Ecto neural progenitor cell (in vitro differentiated cells): ENCODE data around the gene SLC26A8.
"Not testable (repeated sequence)": the region's sequence is repeated elsewhere in the genome, so short reads cannot be mapped to it uniquely, and the experiment has no call there.

Experiments used
- DNase-seq: peaks from one replicate; pipeline ENCODE4 v3.0.0-alpha.2; 2018; ENCODE audit warnings: low spot score

SLC26A8 gene

DNA sequence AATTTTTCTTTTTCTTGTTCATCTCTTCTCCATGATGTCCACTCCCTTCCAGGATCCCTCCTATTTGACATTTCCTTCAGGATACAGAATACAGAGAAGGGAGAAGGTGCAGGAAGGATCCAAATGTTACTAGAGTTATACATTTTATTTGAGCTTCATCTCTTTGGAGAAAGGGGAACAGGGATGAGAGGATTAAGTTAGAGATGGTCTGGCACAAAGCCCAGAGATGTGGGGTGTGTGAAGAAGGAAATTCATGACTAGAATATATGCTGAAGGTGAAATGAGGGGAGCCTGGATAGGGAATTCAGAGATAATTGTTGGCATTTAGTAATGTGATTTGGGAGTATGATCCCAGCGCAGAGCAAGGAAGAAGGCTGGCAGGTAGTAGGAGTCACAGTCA, 81.1 kb downstream of the SLC26A8 start:
- DNase-seq, result no peak

DNA sequence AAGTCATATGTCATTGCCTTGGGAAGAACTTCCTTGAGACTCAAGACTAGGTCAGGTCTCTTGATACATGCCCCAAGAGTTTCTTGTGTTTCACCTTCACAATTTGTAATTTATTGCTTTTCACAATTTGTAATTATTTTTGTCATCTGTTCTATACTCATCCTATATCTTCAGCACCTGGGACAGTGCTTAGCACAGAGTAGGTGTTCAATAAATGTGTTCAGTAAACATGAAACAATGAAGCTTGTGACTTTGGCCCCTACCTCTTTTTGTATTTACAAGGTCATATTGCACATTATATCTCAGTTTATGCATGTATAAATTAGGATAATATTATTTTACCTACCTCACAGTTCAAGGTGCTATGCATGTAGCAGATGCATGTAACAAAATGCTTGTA, 82.1 kb downstream of the SLC26A8 start:
- no peak for DNase-seq

DNA sequence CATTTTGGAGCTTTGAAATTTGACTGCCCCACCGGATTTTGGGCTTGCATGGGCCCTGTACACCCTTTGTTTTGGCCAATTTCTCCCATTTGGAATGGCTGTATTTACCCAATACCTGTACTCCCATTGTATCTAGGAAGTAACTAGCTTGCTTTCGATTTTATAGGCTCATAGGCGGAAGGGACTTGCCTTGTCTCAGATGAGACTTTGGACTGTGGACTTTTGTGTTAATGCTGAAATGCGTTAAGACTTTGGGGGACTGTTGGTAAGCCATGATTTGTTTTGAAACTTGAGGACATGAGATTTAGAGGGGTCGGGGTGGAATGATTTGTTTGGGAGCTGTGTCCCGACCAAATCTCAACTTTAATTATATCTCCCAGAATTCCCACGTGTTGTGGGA, 83.3 kb downstream of the SLC26A8 start:
- not testable (repeated sequence) for DNase-seq

DNA sequence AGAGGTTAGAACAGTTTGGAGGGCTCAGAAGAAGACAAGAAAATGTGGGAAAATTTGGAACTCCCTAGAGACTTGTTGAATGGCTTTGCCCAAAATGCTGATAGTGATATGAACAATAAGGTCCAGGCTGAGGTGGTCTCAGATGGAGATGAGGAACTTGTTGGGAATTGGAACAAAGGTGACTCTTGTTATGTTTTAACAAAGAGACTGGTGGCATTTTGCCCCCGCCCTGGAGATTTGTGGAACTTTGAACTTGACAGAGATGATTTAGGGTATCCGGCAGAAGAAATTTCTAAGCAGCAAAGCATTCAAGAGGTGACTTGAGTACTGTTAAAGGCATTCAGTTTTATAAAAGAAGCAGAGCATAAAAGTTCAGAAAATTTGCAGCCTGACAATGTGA, 84.4 kb downstream of the SLC26A8 start:
- not testable (repeated sequence) for DNase-seq

DNA sequence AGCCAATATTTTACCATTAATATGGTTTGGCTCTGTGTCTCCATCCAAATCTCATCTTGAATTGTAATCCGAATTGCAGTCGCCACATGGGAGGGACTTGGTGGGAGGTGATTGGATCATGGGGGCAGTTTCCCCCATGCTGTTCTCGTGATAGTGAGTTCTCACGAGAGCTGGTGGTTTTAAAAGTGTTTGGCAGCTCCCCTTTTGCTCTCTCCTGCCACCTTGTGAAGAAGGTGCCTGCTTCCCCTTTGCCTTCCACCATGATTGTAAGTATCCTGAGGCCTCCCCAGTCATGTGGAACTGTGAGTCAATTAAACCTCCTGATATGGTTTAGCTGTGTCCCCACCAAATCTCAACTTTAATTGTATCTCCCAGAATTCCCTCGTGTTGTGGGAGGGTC, 85.2 kb downstream of the SLC26A8 start:
- DNase-seq, result not testable (repeated sequence)

GRCh38 chr6:35936681-35937359, 87.6 kb downstream of the SLC26A8 start:
- DNase-seq, result no peak

- DNase-seq, result no peak
These were observed 89.0 kb downstream of the SLC26A8 start for GRCh38 chr6:35935469-35935868.

DNA sequence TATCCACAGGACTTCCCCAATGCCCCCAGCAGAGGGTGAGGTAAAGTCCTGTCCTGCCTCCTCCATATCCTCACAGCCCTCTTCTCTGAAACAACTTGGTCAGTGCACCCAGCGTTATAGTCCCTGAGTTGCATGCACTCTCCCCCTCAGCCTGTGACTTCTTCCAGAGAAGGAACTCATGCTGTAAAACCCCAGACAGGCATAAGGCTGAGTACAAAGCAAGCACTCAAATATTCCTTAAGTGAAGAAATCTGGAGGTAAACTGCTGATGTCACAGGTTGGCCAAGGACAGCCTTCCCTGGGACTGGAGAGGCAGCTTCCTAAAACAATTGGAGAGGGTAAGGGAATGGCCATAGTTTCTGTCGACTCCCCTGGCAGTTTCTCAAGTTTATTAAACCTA, 90.6 kb downstream of the SLC26A8 start:
- no peak for DNase-seq

- DNase-seq, result not testable (repeated sequence)
These were observed 92.6 kb downstream of the SLC26A8 start for GRCh38 chr6:35931873-35932272.

GRCh38 chr6:35931120-35931561, 93.3 kb downstream of the SLC26A8 start:
- DNase-seq, result peak; percentile 71

DNA sequence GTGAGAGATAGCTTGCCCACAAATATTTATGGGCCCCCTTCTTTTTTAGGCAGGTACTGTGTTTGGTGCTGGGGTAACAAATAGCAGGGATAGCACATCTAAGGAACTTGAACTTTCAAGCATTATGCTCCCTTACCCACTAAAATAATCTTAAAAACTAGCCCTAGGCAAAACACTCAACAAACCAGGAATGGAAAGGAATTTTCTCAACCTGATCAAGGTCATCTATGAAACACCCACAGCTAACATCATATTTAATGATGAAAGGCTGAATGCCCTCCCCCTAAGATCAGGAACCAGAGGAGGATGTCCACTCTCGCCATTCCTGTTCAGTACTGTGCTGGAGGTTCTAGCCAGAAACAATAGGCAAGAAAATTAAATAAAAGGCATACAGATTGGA, 94.8 kb downstream of the SLC26A8 start:
- no peak for DNase-seq

- no peak for DNase-seq
These were observed 97.8 kb downstream of the SLC26A8 start for GRCh38 chr6:35926509-35927215.

DNA sequence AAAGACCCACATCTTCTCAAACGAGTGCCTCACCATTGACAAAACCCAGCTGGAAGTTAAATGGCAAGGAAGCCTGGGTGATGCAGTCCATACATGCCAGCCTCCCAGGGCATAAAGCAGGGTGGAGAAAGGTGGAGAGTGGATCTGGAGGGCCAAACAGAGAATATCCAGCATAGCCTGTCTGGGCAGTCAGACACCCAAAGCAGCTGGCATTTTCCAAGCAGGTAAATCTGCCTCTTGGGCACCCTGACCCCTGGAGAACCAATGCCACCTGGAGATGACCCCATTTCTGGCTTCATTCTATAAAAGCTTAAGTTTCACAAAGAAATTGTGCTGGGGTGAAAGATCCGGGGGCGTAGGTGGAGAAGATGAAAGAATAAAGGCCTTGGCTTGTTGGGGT, 98.5 kb downstream of the SLC26A8 start:
- DNase-seq, result no peak

GRCh38 chr6:35924146-35924545, 100.3 kb downstream of the SLC26A8 start:
- no peak for DNase-seq

GRCh38 chr6:35922139-35922554, 102.3 kb downstream of the SLC26A8 start:
- DNase-seq, result no peak

GRCh38 chr6:35920793-35921732, 103.4 kb downstream of the SLC26A8 start, which contains the start of gene SRPK1:
TSS of gene SRPK1 (minus strand) at chr6:35921098. CDS start at chr6:35921056, 42 bp downstream.
- peak; percentile 96 for DNase-seq

DNA sequence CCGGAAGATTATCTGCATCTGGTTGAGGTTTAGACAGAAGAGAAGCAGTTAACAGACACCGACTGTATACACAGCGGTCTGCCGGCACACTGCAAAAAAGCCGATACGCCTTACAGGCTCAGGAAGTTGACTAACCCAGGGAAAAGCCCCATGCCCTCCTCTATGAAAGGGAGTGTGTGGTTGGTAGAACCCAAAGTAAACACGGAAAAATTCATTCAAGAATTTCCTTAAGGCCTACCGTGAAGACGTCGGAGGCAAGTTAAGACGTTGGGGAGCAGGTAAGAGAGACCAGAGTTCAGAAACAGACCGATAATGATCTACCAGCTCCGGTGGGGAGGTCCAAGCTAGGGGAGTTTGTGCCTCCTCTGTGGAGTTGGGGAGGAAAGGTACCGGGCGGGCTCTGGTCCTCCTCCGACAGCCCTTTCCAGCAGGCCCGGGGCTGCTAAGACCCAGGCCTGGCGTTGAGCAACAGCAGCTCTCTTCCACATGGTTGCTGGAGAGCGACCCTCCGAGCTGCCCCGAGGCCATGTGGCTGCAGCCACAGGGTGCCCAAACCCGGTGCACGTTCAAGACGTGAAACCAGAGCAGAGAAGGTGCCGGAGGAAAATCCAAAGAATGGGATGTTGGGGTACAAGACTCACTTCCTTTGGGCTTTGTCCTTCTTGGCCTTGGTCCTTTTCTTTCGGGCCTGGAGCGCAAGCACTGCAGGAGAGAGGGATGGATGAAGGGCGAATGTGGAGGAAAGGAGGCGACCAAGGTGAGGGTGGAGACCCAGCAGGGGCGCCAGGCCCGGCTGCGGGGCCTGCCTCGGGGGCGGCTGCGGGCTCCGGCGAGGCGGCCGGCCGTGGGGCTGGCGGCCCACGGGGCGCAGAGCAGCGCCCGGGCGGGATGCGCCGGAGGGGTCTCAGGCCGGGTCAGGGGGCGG, 104.4 kb downstream of the SLC26A8 start:
- DNase-seq, result peak; percentile 65

DNA sequence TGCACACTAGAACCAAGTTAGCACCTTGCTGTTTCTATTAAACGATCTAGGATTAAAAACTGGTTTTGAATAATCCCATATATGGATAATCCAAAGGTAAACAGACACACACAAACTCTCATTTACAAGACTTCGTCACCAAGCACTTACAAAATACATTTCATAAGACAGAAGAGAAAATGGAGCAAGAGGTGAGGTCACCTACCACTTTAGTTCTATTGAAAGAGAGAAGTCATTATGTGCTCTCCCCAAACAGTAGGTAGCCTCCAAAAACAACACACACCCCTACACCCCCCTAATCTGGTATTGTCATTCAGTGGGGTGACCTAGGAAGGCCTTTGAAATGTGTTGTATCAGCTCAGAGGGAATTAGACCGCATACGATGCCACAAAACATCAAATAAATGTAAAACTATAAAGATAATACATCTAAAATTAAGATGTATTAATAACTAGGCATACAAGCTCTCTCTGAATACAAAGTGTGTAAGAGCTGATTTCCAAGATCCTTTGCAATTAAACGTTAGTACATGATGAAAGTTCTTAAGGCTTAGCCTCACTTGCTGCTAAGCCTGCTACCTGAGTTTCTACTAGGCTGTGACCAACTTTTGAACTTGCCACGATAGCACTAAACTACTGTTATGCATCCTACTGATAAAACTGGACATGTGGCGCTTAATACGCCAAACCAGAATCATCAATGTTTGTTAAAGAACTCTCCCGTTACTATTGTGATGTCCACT, 105.2 kb downstream of the SLC26A8 start:
- DNase-seq, result no peak

DNA sequence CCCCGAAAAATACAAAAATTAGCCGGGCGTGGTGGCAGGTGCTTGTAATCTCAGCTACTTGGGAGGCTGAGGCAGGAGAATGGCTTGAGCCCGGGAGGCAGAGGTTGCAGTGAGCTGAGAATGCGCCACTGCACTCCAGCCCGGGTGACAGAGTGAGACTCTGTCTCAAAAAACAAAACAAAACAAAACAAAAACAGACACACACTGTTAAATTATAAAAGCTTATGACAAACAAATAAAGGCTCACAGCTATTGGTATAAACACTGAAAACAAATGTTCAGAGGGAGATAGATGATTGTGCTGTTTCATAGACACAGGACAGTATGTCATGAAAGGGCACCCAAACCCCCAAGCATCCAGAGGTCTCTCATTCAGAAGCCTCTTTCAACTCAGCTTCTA, 107.5 kb downstream of the SLC26A8 start:
- not testable (repeated sequence) for DNase-seq

DNA sequence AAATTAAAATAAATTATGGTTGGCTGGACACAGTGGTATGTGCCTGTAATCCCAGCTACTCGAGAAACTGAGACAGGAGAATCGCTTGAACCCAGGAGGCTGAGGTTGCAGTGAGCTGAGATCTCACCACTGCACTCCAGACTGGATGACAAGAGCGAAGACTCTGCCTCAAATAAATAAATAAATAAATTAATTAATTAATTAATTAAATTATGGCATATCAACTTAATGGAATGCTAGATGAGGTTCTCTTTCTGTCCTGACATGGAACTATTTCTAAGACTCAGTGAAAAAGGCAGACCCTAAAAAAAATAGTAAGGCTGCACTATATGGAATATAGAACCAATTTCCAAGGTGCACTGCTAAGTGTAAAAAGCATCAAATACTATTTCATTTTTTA, 108.4 kb downstream of the SLC26A8 start:
- no peak for DNase-seq

GRCh38 chr6:35914536-35914935, 109.9 kb downstream of the SLC26A8 start:
- no peak for DNase-seq
